Loucy (cell line): Measurements from ENCODE around the gene BRD9.

Experiments
- H2AFZ ChIP-seq: fragments of 200-600 bp; sonication (generic); 2 replicates; pipeline ENCODE4 v1.6.0; 2016; ENCODE audit warnings: antibody characterized with exemption, mild to moderate bottlenecking, low read length, moderate library complexity
- H3F3A ChIP-seq: fragments of 200-600 bp; 2 replicates; pipeline ENCODE4 v1.6.0; 2016; ENCODE audit warnings: antibody characterized with exemption, low read depth, mild to moderate bottlenecking
- H3K27me3 ChIP-seq: fragments of 200-600 bp; sonication (generic); 2 replicates; pipeline ENCODE4 v1.6.1; 2014; ENCODE audit warnings: low read length, mild to moderate bottlenecking; ENCODE audit not compliant: insufficient read depth, poor library complexity, severe bottlenecking
- H3K36me3 ChIP-seq: fragments of 200-600 bp; sonication (generic); 2 replicates; pipeline ENCODE4 v1.6.1; 2016; ENCODE audit warnings: low read length; ENCODE audit not compliant: insufficient read depth
- H3K4me1 ChIP-seq: fragments of 200-600 bp; sonication (generic); 2 replicates; pipeline ENCODE4 v1.5.1; 2014; ENCODE audit warnings: low read length, mild to moderate bottlenecking; ENCODE audit not compliant: insufficient read depth, poor library complexity, severe bottlenecking
- H3K4me2 ChIP-seq: fragments of 200-600 bp; sonication (generic); 2 replicates; pipeline ENCODE4 v1.6.0; 2014; ENCODE audit warnings: antibody characterized with exemption, low read length, low read depth, mild to moderate bottlenecking; ENCODE audit not compliant: poor library complexity, severe bottlenecking
- H3K4me3 ChIP-seq: fragments of 200-600 bp; sonication (generic); 2 replicates; pipeline ENCODE4 v1.5.1; 2014; ENCODE audit warnings: low read length, mild to moderate bottlenecking, mixed read lengths; ENCODE audit not compliant: poor library complexity, severe bottlenecking
- H3K79me2 ChIP-seq: fragments of 200-600 bp; sonication (generic); 2 replicates; pipeline ENCODE4 v1.6.1; 2014; ENCODE audit warnings: low read length; ENCODE audit not compliant: insufficient read depth
- H3K9ac ChIP-seq: fragments of 200-600 bp; sonication (generic); 2 replicates; pipeline ENCODE4 v1.6.0; 2014; ENCODE audit warnings: mild to moderate bottlenecking, low read depth, low read length, moderate library complexity; ENCODE audit not compliant: poor library complexity, severe bottlenecking
- H3K9me2 ChIP-seq: fragments of 200-600 bp; sonication (generic); replicated peaks from 2 replicates; pipeline ENCODE4 v1.6.1; 2016; ENCODE audit warnings: low read depth, low read length, mixed read lengths
- H3K9me3 ChIP-seq: fragments of 200-600 bp; sonication (generic); 2 replicates; pipeline ENCODE4 v1.6.1; 2014; ENCODE audit warnings: mild to moderate bottlenecking, antibody characterized with exemption, low read length, low read depth; ENCODE audit not compliant: insufficient read depth
- H4K20me1 ChIP-seq: fragments of 200-600 bp; sonication (generic); 2 replicates; pipeline ENCODE4 v1.6.0; 2014; ENCODE audit warnings: antibody characterized with exemption, low read length, mild to moderate bottlenecking; ENCODE audit not compliant: insufficient read depth, poor library complexity, severe bottlenecking
- CTCF ChIP-seq: fragments of 200-600 bp; sonication (generic); conservative IDR thresholded peaks from 2 replicates; pipeline ENCODE4 v1.5.1; 2014; ENCODE audit warnings: mild to moderate bottlenecking, antibody characterized with exemption, low read length
- EZH2phosphoT487 ChIP-seq: fragments of 200-600 bp; IDR thresholded peaks from 2 replicates; pipeline ENCODE4 v1.6.1; 2018; ENCODE audit warnings: antibody characterized with exemption, mild to moderate bottlenecking, moderate library complexity, borderline replicate concordance

Gene BRD9

GRCh38 chr5:856531-857425 is 35.8 kb downstream of the BRD9 start:
- Histone ChIP-seq H3K4me2 (no peak overlapping the region), H3K27me3 (no peaks in the 10 kb centered on the region), H3K36me3 (no peaks in the 10 kb centered on the region), H2AFZ (no peak overlapping the region), H3K9ac (no peak overlapping the region), H3F3A (no peaks in the 10 kb centered on the region), H3K4me1 (peaks cover 4% of the 10 kb centered on the region), H4K20me1 (no peaks in the 10 kb centered on the region), H3K4me3 (no peak overlapping the region), H3K79me2 (no peaks in the 10 kb centered on the region), H3K9me2 (no peaks in the 10 kb centered on the region), H3K9me3 (no peaks in the 10 kb centered on the region)
- TF ChIP-seq CTCF = no peak
- no peak for TF ChIP-seq EZH2phosphoT487

- Histone ChIP-seq H3K36me3 (no peaks in the 10 kb centered on the region), H3K4me2 (no peak overlapping the region), H3K27me3 (no peaks in the 10 kb centered on the region), H3K4me1 (no peaks in the 10 kb centered on the region), H3K9me2 (no peaks in the 10 kb centered on the region), H3K4me3 (no peak overlapping the region), H3K9ac (no peak overlapping the region), H4K20me1 (no peaks in the 10 kb centered on the region), H3K79me2 (no peaks in the 10 kb centered on the region), H3K9me3 (no peaks in the 10 kb centered on the region), H3F3A (no peaks in the 10 kb centered on the region), H2AFZ (no peak overlapping the region)
- TF ChIP-seq EZH2phosphoT487 = no peak
- TF ChIP-seq CTCF = no peak
These were observed 36.6 kb downstream of the BRD9 start for GRCh38 chr5:855771-856530.

- Histone ChIP-seq H3K4me3 (no peak overlapping the region), H2AFZ (no peak overlapping the region), H3F3A (no peaks in the 10 kb centered on the region), H3K4me2 (no peak overlapping the region), H4K20me1 (no peaks in the 10 kb centered on the region), H3K27me3 (no peaks in the 10 kb centered on the region), H3K9me3 (no peaks in the 10 kb centered on the region), H3K79me2 (no peaks in the 10 kb centered on the region), H3K9ac (no peak overlapping the region), H3K4me1 (no peaks in the 10 kb centered on the region), H3K9me2 (no peaks in the 10 kb centered on the region), H3K36me3 (no peaks in the 10 kb centered on the region)
- TF ChIP-seq CTCF (no peak), EZH2phosphoT487 (no peak)
These were observed 37.4 kb downstream of the BRD9 start for GRCh38 chr5:854966-855743.
